T-helper 1 cell (primary cell): Measurements from ENCODE around the gene ZNF618.

Source experiments
- DNase-seq, 5 donors: peaks; one replicate each; pipeline ENCODE4 v3.0.0-alpha.2; 2012 to 2020

ZNF618 gene

DNA sequence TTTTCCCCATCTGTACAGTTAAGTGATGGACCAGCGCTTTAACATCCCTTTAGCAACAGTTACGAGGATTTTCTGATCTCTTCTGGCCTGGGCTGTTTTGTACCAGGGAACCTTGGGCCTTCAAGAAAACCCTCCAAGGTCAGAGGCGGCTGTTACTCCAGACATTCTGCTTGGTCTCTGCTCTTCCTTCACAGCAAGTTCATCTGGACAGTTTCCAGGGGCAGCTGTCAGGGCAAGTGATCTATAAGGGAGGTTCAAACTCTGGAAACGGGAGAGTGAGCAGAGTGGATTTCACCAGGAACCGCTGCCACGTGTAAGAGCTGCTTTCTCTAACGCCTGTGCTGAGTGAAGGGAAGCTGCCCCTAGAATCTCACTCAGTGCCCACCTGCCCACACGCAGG, 36.7 kb downstream of the ZNF618 start:
- DNase-seq: no peak

DNA sequence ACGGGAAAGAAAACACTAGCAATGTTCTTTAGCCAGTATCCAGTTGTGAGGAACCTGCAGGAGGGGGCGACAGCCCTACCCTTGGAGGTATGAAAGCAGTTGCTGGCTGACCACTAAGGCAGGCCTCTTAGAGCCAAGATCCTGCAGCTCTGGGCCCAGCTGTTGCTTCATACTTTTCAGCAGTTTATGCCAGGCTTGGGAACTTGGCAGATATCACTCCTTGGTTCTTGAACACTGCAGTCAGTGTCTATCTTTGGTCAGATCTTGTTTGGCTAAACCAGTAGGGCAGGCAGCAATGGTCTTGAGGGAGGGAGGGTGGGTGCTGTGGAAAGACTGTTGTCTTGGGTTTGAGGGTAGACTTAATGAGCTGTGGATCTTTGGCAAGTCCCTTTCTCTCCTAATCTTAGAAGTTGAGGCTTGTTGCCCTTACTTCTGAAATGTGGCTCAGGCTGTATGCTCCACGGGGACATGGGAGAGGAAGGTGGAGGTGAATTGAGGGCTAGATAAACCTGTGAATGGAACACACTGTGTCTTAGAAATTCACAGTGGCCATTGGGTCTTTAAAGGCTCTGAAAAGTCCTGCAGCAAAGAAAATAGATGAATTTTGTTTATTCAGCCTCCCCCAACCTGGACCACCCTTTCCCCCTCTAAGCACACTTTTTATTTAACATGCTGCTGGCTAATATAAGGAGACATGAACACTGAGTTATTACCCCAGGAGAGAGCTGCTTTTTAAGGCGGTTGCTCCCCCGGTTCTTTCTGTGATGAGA, 37.5 kb downstream of the ZNF618 start:
- DNase-seq: no peak

DNA sequence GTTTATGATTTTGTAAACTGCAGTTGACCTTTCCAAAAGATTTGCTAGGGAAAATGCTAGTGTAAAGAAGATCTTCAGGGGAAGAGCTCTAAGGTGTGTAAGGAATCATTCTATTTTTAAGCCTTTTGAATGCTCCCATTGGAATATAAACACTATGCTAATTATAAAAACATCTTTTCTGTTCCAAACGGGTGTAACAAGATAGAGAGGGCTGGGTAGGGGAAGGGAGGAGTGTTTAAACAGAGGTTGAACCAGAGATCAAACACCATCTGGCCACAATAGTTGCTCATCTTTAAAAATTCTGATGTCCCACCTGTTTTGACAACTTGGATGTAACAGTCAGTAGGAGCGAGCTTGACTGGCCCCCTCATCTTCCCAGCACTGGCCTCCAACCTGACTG, 38.4 kb downstream of the ZNF618 start:
- no peak for DNase-seq

DNA sequence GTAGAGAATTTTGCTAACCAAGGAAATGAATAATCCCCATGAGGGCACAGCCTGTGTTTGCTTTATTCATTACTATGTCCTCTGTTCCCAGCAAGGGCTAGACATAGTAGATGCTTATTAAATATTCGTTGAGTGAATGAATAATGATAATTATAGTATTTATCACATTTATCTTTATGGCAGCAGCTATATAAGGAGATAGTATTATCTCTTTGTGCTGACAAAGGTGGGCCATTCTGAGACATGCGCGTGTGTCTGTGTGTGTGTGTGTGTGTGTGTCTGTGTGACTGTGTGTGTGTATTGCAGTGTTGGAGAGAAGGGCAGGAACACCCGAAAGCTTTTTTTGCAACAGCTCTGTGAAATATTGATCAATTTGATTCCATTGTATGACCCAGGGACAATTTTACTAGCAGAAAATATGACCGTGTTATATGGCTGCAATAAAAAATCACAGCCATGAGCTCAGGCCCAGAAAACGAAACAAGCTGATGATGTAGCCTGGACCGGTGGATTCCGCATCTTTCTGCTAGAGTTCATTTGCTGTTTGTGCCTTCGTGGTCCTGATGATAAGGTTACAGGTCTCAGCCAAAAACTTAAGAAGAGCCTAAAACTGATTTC, 39.8 kb downstream of the ZNF618 start:
- no peak for DNase-seq

DNA sequence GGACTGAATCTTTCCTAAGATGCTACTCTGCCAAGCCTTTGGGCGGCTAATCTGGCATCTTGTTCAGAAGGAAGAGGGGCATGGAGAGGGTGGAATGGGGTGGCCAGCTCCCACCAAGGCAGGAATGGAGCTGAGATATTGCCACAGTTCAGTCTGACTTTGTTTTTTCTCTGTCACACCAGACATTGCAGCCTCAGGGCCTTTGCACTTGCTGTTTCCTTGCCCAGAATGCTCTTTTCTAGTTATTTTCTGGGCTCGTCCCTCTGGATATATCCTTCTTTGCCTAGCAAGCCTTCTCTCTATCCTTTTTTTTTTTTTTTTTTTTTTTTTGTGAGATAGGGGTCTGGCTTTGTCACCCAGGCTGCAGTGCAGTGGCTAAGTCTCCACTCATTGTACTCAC, 40.8 kb downstream of the ZNF618 start:
- no peak for DNase-seq

DNA sequence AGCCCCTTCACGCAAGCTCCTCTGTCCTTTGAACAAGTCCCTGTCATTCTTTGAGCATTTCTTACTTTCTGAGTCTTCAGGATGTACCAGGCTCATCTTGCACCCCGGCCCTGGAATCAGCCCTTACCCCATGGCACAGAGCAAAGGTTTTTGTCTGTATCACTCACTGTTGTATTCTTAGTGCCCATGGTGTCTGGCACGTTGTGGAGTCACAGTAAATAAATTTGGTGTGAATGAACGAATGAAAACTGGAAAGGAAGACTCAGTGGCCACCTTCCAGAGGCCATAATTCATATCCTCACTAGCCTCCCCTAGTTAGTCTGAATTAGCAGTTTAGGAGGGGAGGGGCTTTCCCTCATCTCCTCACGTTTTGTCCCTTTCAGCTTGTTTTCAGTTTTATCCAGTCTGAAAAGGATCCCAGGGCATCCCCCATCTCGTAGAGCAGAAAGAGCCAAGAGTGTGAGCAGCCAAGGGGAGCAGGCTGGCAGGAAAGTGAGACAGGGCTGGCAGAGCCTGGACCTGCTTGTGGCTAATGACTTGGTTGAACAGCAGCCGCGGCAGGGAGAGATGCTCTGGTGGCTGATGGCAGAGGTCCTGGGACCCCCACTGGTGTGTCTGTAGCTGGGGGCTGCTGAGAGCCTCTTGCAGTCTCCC, 42.7 kb downstream of the ZNF618 start:
- DNase-seq: no peak

DNA sequence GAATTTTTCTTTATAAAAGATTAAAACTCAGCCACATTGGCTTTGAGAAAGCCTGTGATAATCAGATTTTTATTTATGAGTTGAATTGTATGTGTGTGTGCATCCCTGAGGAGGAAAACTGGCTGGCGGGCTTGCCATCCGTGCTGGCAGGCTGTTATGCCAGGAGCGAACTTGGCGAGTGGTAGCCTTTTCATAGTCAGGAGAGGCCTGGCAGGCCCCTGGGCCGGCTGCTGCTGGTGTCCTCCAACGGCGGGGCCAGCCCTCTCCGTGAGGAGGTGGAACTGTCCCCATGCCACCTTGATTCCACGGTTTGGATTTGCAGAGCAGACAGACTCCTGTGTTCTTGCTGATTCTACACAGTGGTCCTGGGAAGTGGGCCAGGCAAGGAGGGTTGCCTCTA, 43.3 kb downstream of the ZNF618 start:
- no peak for DNase-seq

DNA sequence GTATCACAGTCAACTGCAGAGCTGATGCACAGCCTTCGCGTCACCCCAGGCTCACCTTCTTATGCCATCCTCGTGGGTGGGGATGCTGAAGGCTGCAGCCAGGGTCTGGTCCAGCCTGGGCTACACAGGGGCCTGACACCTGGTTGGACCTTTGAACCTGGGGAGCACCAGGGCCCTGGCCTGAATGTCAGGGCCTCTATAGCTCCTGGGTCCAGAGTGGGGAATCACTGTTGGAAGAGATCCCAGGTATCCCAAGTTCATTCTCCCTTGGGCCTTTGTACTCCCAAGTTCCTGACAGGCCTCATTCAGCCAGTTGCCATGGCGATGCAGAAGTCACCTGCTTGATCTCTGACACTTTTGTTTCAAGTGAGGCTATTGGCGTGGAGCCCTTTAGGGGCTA, 43.8 kb downstream of the ZNF618 start:
- no peak for DNase-seq

DNA sequence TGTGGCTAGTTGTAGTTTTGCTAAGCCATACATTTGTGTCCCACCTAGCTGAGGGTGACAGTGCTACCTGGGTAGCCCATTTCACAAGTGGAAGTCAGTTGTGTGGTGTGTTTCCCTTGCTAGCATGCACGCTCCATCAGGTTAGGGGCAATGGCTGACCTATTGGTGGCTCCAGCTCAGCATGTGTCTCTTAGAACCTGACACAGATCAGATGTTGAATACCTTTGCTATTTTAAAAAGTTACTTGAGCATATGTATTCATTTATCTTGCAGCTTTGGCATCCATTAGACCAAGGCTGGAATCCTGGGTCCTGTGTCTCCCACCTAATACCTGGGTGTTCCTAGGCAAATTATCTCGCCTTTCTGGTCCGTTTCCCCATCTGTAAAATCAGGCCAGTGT, 44.8 kb downstream of the ZNF618 start:
- DNase-seq: no peak

DNA sequence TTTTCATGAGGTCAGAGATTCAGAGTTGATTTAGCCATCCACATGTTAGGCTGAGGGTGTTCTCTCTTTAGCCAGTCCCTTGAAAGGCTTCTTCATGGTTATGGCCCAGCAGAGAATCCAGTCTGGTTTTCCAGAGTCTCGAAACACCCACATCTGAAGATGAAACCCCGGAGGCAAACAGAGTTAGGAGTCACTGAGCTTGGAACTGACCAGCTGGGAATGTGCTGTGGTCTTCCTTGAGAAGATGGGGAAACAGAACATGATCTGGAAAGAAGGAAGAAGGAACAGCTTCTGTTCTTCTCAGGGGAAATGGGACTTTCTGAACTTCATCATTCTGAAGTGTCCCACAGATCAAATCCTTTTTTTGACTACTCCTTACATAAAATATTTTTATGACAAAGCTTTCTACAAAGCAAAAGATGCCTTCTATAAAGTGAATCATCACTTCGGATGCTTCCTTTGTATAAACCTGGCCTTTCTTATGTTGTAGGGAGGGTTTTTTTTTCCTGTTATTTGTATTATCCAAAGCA, 45.4 kb downstream of the ZNF618 start:
- DNase-seq: no peak

DNA sequence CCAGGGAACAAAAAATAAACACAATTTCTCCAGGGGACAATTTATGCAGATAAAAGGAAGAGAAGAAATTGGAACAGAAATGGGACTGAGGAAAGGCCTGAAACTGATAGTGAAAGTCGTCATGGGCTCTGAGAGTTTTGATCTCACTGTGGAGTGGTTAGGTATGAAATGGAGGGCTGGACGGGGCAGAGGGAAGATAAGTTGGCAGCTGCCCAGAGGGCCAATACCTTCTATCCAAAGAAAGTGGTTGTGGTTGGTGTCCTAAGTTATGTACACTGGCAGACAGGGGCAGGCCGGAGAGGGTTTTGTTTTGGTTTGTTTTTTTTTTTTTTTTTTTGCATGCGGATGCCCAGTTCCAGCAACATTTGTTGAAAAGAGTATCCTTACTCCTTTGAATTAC, 46.1 kb downstream of the ZNF618 start:
- DNase-seq: no peak

DNA sequence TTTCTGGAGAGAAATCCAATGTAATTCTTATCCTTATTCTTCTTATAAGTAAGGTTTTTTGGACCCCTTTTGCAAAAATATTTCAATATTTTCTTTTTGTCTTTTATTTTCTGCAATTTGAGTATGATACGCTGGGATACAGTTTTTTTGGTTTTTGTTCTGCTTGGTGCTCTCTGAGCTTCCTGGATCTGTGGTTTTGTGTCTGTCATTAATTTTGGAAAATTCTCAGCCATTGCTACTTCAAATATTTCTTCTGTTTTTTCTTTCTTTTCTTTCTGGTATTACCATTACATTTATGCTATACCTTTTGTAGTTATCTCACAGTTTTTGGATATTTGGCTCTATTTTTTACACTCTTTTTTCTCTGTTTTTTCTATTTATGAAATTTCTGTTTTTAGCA, 50.1 kb downstream of the ZNF618 start:
- DNase-seq: no peak

DNA sequence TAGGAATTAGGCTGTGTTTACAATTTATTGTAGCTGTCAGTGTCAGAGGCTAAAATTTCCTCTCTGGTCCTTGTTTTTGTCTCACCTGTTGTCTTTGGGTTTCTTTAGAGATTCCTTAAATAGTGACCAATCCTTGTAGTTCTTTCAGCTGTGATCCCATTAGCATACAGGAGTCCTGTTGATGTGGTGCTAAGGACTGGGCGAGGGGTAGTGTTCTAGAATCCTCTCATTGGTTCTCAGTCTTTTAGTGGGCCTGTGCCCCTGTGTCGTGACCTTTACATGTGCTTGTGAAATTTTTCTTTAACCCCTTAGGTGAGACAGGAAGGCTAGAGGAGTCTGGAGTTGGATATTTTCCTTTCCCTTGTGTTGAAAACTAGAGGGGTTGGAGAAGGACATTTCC, 51.2 kb downstream of the ZNF618 start:
- DNase-seq: no peak

DNA sequence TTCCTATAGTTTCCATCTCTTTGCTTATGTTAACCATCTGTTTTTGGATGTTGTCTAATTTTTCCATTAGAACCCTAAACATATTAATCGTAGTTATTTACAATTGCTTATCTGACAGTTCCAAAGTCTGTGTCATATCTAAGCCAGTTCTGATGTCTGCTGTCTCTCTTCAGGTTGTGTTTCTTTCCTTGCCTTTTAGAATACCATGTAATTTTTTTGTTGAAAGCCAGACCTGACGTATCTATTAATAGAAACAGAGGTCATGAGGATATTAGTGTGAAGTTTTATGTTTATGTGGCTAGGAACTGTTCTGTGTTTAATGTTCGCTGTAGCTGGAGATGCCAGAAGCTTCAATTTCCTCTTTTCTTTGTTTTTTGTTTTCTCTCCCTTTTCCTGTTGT, 52.2 kb downstream of the ZNF618 start:
- DNase-seq: no peak

DNA sequence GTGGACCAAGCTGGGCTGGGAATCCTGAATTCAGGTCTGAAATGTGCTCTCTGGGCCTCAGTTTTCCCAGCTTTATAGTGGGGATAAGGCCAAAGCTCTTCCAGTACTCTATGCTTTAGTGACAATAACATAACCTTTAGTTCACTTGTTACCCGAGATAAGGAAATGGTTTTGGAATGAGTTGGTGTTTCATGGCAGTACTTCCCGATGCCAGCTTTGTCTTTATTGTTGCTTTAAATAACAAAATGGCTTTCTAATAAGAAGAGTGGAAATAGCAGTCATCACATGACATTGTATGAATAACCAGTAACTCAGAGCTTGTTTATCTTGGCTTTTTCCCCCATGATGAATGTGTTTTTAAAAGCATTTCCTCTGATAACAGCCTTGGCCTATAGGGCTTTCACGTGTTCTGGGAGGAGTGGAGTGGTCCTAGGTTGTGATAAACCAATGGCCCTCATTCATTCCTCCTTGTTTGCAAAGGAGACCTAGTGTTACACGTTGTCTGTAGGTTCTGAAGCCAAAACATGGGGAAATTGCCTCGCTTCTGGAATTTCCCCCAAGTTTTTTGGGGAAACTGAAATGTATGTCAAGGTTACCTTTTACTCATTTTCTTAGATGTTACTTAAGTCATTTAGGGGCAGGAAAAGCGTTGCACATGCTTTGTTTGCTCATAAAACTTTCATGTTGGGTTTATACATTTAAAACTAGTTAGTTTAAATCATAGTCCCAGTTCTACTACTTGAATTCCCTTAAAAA, 53.7 kb downstream of the ZNF618 start:
- no peak for DNase-seq

DNA sequence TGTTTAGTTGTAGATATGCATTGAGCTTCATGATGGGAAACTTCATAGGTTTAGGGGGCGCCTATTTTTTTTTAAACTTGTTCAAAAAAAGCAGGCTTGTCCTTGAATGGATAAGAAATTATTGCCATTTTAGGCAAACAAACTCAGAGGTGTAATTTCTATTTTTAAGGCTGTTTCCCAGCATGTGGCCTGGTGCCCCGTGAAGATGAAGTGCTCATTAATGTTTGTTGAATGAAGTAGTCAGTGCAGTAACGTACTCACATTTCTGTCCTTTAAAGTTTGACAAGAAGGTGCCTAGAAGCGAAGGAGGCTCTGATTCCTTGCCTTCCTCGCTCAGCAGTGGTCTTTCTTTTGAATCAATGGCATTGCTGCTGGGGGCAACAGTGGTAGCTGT, 54.3 kb downstream of the ZNF618 start:
- DNase-seq: no peak

DNA sequence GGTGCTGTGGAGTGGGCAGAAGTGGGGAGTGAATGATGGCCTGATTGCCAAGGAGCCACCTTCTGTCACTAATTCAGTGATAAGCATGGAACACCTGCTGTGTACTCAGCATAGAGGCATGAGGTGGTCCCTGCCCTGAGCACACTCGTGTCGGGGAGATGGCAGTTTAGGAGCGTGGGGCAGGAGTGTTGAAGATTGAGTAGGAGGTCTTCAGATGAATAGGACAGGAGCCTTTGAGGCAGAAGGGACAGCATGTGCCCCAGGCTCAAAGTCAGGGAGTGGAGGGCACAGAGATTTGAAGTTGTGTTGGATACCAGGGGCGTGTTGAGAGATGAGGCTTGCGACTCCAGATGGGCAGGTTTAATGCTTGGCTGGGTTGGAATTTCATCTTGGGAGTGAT, 55.0 kb downstream of the ZNF618 start:
- no peak for DNase-seq

DNA sequence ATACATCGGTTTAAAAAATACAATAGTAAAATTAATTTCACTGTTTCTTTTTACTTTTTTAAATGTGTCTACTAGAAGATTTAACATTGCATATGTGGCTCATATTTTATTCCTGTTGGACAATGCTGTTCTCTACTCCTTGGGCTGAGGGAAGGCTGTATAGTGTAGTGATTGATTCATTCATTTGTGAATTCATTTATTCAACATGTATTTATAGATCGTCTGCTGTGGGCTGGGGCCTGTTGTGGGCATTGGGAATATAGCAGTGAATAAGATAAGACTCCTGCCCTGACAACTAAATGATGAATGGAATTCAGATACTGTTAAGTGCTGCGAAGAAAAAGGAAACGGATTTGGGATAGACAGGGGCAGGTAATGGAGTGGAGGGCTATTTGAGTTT, 55.7 kb downstream of the ZNF618 start:
- DNase-seq: no peak

DNA sequence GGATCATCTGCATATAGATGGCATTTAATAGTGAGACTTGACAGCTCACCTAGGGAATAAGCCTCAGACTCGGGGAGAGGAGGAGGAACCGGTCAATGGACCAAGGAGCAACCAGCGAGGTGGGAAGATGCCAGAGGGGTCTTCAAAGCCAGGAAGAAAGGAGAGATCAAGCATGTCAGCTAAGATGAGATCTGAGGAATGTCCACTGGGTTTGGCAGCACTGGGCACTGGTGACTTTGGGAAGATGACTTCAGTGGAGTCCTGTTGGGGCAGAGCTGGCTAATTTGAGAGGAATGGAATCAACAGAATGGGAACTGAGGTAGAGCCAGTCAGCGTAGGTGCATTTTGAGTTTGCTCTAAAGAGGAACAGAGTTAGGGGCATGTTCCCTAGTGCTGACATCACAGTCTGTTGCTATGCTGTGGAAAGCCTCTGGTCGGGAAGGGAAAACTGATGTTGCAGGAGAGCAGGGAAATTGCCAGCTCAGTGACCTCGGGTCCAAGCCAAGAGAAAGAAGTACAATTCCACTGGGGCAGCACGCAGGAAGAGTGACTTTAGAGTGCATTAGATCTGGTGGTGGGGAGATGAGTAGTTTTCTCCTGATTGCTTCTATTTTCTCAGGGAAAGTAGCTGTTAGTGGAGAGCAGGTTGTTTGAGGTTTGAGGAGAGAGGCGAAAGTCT, 56.9 kb downstream of the ZNF618 start:
- no peak for DNase-seq

DNA sequence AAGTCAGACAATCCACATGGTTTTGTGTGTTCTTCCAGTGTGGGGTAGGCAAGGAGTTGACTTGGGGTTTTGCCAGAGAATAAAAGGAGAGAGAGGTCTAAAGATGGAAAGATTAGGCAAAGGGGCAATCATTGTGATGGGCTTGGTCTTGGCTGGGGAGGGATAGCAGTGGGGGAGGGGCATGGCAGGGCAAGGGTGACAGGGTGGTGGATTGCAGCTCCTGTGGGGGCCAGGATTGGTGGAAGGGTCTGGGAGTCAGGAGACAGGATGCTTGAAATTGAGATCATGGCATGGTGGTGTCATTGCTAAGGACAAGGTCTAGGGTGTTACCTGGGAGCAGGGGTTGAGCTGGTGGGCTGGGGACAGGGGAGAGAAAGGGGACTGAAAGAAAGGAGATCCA, 57.6 kb downstream of the ZNF618 start:
- DNase-seq: no peak

DNA sequence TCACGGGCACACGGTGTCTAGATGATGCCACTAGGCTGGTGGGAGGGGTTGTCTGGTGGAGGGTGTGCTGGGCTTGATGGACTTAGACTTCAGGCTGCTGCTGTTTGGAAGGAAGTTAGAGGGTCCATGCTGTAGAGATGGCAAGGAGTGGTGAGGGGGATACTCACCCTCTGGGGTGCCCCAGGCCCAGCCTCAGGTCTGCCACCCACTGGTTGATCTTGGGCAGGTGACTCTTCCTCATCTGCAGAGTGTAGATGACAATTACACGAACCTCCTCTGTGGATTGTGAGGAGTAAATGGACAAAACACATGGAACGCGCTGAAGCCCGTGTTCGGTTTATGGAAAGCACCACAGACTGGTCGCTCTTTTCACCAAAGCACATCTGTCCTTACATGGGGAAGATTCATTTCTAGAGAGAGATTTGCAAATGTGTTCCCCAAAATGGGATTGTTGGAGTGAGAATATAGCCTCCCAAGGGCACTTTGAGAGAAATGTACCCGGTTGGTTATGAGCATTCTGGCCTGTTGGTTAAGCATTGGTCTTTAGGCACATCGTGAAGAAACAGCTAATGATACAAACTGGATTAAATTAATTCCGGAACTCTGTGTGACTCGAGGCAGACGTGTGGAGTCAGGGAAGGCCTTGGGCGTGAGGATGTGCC, 58.2 kb downstream of the ZNF618 start:
- DNase-seq: no peak
